ENCODE measurements around the gene PIK3C2G. TPM values are rescaled to one million over a fixed set of nuclear protein-coding genes. Genes with fewer than 3 reads are reported as not detected.
A peak's percentile ranks its signal among the peaks of the same experiment; 100 is the strongest.

PIK3C2G gene
- total RNA-seq, 2 donors from 2014 or later = not detected

DNA sequence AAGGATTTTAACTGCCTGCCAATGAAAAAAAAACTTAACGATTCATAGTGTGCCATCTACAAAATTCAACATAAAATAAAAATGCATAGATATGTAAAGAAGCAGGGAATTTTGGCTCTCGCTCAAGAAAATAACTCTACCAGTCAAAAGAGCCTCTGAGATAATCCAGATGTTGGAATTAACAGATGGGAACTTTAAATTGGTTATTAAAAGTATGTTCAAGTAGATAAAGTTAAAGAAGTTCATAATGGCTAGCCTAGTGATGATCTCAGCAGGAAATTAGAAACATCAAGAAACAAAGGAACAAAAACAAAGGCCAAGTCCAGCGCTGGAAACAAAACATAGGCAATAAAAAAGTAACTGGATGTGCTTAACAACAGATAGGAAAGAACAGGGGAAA lies 23.1 kb downstream of the PIK3C2G start:
- Mint-ChIP-seq H3K4me1 (peaks cover 2% of the 10 kb centered on the region), H3K36me3 (ENCODE audit: low read depth) (no peaks in the 10 kb centered on the region), H3K4me3 (no peak overlapping the region), H3K27me3 (ENCODE audit: insufficient read depth) (no peaks in the 10 kb centered on the region), H3K27ac (no peak overlapping the region), H3K9me3 (no peaks in the 10 kb centered on the region)
- H3K4me3 ChIP-seq (ENCODE audit: low read length) = no peak overlapping the region
- DNase-seq = no peak
- H3K27ac ChIP-seq (ENCODE audit: low read depth, low read length) = peak overlapping the region; percentile 12
- no peaks in the 10 kb centered on the region for H3K36me3 ChIP-seq (ENCODE audit: control insufficient read depth, insufficient read depth, low read length)
- TF ChIP-seq, protein P1, sequence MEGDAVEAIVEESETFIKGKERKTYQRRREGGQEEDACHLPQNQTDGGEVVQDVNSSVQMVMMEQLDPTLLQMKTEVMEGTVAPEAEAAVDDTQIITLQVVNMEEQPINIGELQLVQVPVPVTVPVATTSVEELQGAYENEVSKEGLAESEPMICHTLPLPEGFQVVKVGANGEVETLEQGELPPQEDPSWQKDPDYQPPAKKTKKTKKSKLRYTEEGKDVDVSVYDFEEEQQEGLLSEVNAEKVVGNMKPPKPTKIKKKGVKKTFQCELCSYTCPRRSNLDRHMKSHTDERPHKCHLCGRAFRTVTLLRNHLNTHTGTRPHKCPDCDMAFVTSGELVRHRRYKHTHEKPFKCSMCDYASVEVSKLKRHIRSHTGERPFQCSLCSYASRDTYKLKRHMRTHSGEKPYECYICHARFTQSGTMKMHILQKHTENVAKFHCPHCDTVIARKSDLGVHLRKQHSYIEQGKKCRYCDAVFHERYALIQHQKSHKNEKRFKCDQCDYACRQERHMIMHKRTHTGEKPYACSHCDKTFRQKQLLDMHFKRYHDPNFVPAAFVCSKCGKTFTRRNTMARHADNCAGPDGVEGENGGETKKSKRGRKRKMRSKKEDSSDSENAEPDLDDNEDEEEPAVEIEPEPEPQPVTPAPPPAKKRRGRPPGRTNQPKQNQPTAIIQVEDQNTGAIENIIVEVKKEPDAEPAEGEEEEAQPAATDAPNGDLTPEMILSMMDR (conservative IDR thresholded peaks at IDR 0.05) = no peak
- H3K9me3 ChIP-seq (ENCODE audit: control insufficient read depth, low read length) = no peaks in the 10 kb centered on the region
- H3K4me1 ChIP-seq (ENCODE audit: control insufficient read depth, insufficient read depth, low read length) = no peaks in the 10 kb centered on the region
- H3K9ac ChIP-seq (ENCODE audit: extremely low read depth, low read length, poor library complexity, severe bottlenecking) = no peak overlapping the region
- WGBS, 2 experiments (ENCODE audit: insufficient coverage in 1 of 2, insufficient read length in 1 of 2) = 55 to 80% methylated on average over 1 to 2 of the region's 3 CpGs
- H3K27me3 ChIP-seq (ENCODE audit: control insufficient read depth, insufficient read depth, low read length, poor library complexity, severe bottlenecking) = no peaks in the 10 kb centered on the region

DNA sequence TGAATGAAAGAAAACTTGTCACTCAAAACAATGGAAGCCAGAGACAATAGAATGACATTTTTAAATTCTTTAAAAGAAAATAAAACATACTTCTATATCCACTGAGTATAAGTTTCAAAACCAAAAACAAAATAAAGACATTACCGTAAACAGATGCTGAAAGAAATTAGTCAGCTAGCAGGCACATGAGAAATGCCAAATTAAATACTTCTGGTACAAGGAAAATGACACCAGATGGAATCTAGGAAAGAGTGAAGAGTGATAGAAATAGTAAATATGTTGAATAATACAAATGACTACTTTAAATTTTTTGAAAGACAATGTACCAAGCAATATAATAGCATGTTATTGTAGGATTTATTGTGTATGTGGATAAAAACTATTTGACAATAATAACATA lies 23.8 kb downstream of the PIK3C2G start:
- Histone ChIP-seq H3K9me3 (ENCODE audit: control insufficient read depth, low read length) (no peaks in the 10 kb centered on the region), H3K9ac (ENCODE audit: extremely low read depth, low read length, poor library complexity, severe bottlenecking) (no peak overlapping the region), H3K36me3 (ENCODE audit: control insufficient read depth, insufficient read depth, low read length) (no peaks in the 10 kb centered on the region), H3K4me3 (ENCODE audit: low read length) (no peak overlapping the region), H3K27me3 (ENCODE audit: control insufficient read depth, insufficient read depth, low read length, poor library complexity, severe bottlenecking) (no peaks in the 10 kb centered on the region), H3K4me1 (ENCODE audit: control insufficient read depth, insufficient read depth, low read length) (no peaks in the 10 kb centered on the region), H3K27ac (ENCODE audit: low read depth, low read length) (no peak overlapping the region)
- WGBS, 2 experiments (ENCODE audit: insufficient coverage in 1 of 2, insufficient read length in 1 of 2) = 0% methylated on average over 1 of the region's 1 CpG; no CpG with 5 or more reads in 1 of the 2 experiments
- TF ChIP-seq, protein P1 (conservative IDR thresholded peaks at IDR 0.05) = no peak
- no peaks in the 10 kb centered on the region for H3K9me3 Mint-ChIP-seq
- no peaks in the 10 kb centered on the region for H3K27me3 Mint-ChIP-seq (ENCODE audit: insufficient read depth)
- H3K4me3 Mint-ChIP-seq = no peak overlapping the region
- peaks cover 2% of the 10 kb centered on the region for H3K4me1 Mint-ChIP-seq
- DNase-seq = no peak
- H3K27ac Mint-ChIP-seq = no peak overlapping the region
- H3K36me3 Mint-ChIP-seq (ENCODE audit: low read depth) = no peaks in the 10 kb centered on the region

- Histone ChIP-seq H3K27me3 (ENCODE audit: control insufficient read depth, insufficient read depth, low read length, poor library complexity, severe bottlenecking) (no peaks in the 10 kb centered on the region), H3K9me3 (ENCODE audit: control insufficient read depth, low read length) (no peaks in the 10 kb centered on the region), H3K4me3 (ENCODE audit: low read length) (no peak overlapping the region), H3K4me1 (ENCODE audit: control insufficient read depth, insufficient read depth, low read length) (no peaks in the 10 kb centered on the region), H3K36me3 (ENCODE audit: control insufficient read depth, insufficient read depth, low read length) (no peaks in the 10 kb centered on the region), H3K27ac (ENCODE audit: low read depth, low read length) (no peak overlapping the region), H3K9ac (ENCODE audit: extremely low read depth, low read length, poor library complexity, severe bottlenecking) (no peak overlapping the region)
- DNase-seq = no peak
- Mint-ChIP-seq H3K4me1 (no peaks in the 10 kb centered on the region), H3K9me3 (no peaks in the 10 kb centered on the region), H3K27ac (no peak overlapping the region), H3K4me3 (no peak overlapping the region), H3K27me3 (ENCODE audit: insufficient read depth) (no peaks in the 10 kb centered on the region), H3K36me3 (ENCODE audit: low read depth) (no peaks in the 10 kb centered on the region)
- TF ChIP-seq, protein P1 (conservative IDR thresholded peaks at IDR 0.05) = no peak
- WGBS, 2 experiments (ENCODE audit: insufficient coverage in 1 of 2, insufficient read length in 1 of 2) = 84 to 96% methylated on average over 2 to 3 of the region's 3 CpGs
Measured at GRCh38 chr12:18290386-18290785, 29.1 kb downstream of the PIK3C2G start.
